ENCODE results near the gene LPA.
"Not testable (repeated sequence)": the region's sequence is repeated elsewhere in the genome, so short reads cannot be mapped to it uniquely, and the experiment has no call there.

The LPA gene

GRCh38 chr6:160667639-160668481, 3.8 kb upstream of the LPA start:
- Histone ChIP-seq H3K4me3 (ENCODE audit: low read depth in 1 of 5, low read length in 5 of 5) (no peak overlapping the region), H3K27me3 (ENCODE audit: control insufficient read depth in 5 of 5, insufficient read depth in 4 of 5, low read length in 5 of 5) (no peaks in the 10 kb centered on the region), H3K27ac (ENCODE audit: low read depth, low read length) (no peak overlapping the region), H3K9me3 (ENCODE audit: control insufficient read depth in 5 of 5, low read length in 5 of 5) (peaks cover 0 to 5% (median 0%) of the 10 kb centered on the region in 5 donors), H3K36me3 (ENCODE audit: control insufficient read depth in 5 of 5, insufficient read depth in 5 of 5, low read length in 5 of 5) (no peaks in the 10 kb centered on the region), H3K9ac (ENCODE audit: low read length in 5 of 5) (no peak overlapping the region), H3K4me1 (ENCODE audit: control insufficient read depth in 5 of 5, insufficient read depth in 5 of 5, low read length in 5 of 5) (no peaks in the 10 kb centered on the region)

GRCh38 chr6:160662842-160663241, 1.2 kb downstream of the LPA start:
- no peak overlapping the region for H3K4me3 ChIP-seq (ENCODE audit: low read depth in 1 of 5, low read length in 5 of 5)
- no peak overlapping the region for H3K9ac ChIP-seq (ENCODE audit: low read length in 5 of 5)

GRCh38 chr6:160662429-160662828, 1.6 kb downstream of the LPA start:
- Histone ChIP-seq H3K9ac (ENCODE audit: low read length in 5 of 5) (no peak overlapping the region), H3K4me1 (ENCODE audit: control insufficient read depth in 5 of 5, insufficient read depth in 5 of 5, low read length in 5 of 5) (no peaks in the 10 kb centered on the region), H3K36me3 (ENCODE audit: control insufficient read depth in 5 of 5, insufficient read depth in 5 of 5, low read length in 5 of 5) (no peaks in the 10 kb centered on the region), H3K27ac (ENCODE audit: low read depth, low read length) (no peak overlapping the region), H3K9me3 (ENCODE audit: control insufficient read depth in 5 of 5, low read length in 5 of 5) (peaks cover 0 to 6% (median 2%) of the 10 kb centered on the region in 5 donors), H3K4me3 (ENCODE audit: low read depth in 1 of 5, low read length in 5 of 5) (no peak overlapping the region), H3K27me3 (ENCODE audit: control insufficient read depth in 5 of 5, insufficient read depth in 4 of 5, low read length in 5 of 5) (no peaks in the 10 kb centered on the region)

More at GRCh38 chr6:160662842-160663241, 1.2 kb downstream of the LPA start:
- no peaks in the 10 kb centered on the region for H3K27me3 ChIP-seq (ENCODE audit: control insufficient read depth in 5 of 5, insufficient read depth in 4 of 5, low read length in 5 of 5)
- no peaks in the 10 kb centered on the region for H3K36me3 ChIP-seq (ENCODE audit: control insufficient read depth in 5 of 5, insufficient read depth in 5 of 5, low read length in 5 of 5)
- H3K27ac ChIP-seq (ENCODE audit: low read depth, low read length): no peak overlapping the region
- H3K9me3 ChIP-seq (ENCODE audit: control insufficient read depth in 5 of 5, low read length in 5 of 5): peaks cover 0 to 4% (median 2%) of the 10 kb centered on the region in 5 donors
- no peaks in the 10 kb centered on the region for H3K4me1 ChIP-seq (ENCODE audit: control insufficient read depth in 5 of 5, insufficient read depth in 5 of 5, low read length in 5 of 5)

GRCh38 chr6:160661216-160661615, 2.9 kb downstream of the LPA start:
- no peaks in the 10 kb centered on the region for H3K27me3 ChIP-seq (ENCODE audit: control insufficient read depth in 5 of 5, insufficient read depth in 4 of 5, low read length in 5 of 5)
- no peak overlapping the region for H3K27ac ChIP-seq (ENCODE audit: low read depth, low read length)
- H3K4me1 ChIP-seq (ENCODE audit: control insufficient read depth in 5 of 5, insufficient read depth in 5 of 5, low read length in 5 of 5): no peaks in the 10 kb centered on the region
- no peaks in the 10 kb centered on the region for H3K36me3 ChIP-seq (ENCODE audit: control insufficient read depth in 5 of 5, insufficient read depth in 5 of 5, low read length in 5 of 5)
- H3K9ac ChIP-seq (ENCODE audit: low read length in 5 of 5): no peak overlapping the region
- no peak overlapping the region for H3K4me3 ChIP-seq (ENCODE audit: low read depth in 1 of 5, low read length in 5 of 5)
- H3K9me3 ChIP-seq (ENCODE audit: control insufficient read depth in 5 of 5, low read length in 5 of 5): peaks cover 2 to 15% (median 12%) of the 10 kb centered on the region in 5 donors

- no peaks in the 10 kb centered on the region for H3K36me3 ChIP-seq (ENCODE audit: control insufficient read depth in 5 of 5, insufficient read depth in 5 of 5, low read length in 5 of 5)
- H3K4me1 ChIP-seq (ENCODE audit: control insufficient read depth in 5 of 5, insufficient read depth in 5 of 5, low read length in 5 of 5): no peaks in the 10 kb centered on the region
- no peak overlapping the region for H3K4me3 ChIP-seq (ENCODE audit: low read depth in 1 of 5, low read length in 5 of 5)
- no peak overlapping the region for H3K9ac ChIP-seq (ENCODE audit: low read length in 5 of 5)
- no peak overlapping the region for H3K27ac ChIP-seq (ENCODE audit: low read depth, low read length)
- peaks cover 2 to 21% (median 18%) of the 10 kb centered on the region in 5 donors for H3K9me3 ChIP-seq (ENCODE audit: control insufficient read depth in 5 of 5, low read length in 5 of 5)
- H3K27me3 ChIP-seq (ENCODE audit: control insufficient read depth in 5 of 5, insufficient read depth in 4 of 5, low read length in 5 of 5): no peaks in the 10 kb centered on the region
Observed at GRCh38 chr6:160659562-160659961, 4.5 kb downstream of the LPA start.

GRCh38 chr6:160634706-160635105, 29.4 kb downstream of the LPA start:
- H3K27me3 ChIP-seq (ENCODE audit: control insufficient read depth in 5 of 5, insufficient read depth in 4 of 5, low read length in 5 of 5): no peaks in the 10 kb centered on the region
- H3K9ac ChIP-seq (ENCODE audit: low read length in 5 of 5): no peak overlapping the region
- no peak overlapping the region for H3K27ac ChIP-seq (ENCODE audit: low read depth, low read length)
- H3K4me1 ChIP-seq (ENCODE audit: control insufficient read depth in 5 of 5, insufficient read depth in 5 of 5, low read length in 5 of 5): no peaks in the 10 kb centered on the region
- H3K36me3 ChIP-seq (ENCODE audit: control insufficient read depth in 5 of 5, insufficient read depth in 5 of 5, low read length in 5 of 5): no peaks in the 10 kb centered on the region
- no peak overlapping the region for H3K4me3 ChIP-seq (ENCODE audit: low read depth in 1 of 5, low read length in 5 of 5)
- no peaks in the 10 kb centered on the region for H3K9me3 ChIP-seq (ENCODE audit: control insufficient read depth in 5 of 5, low read length in 5 of 5)

- Histone ChIP-seq H3K27ac (ENCODE audit: low read depth, low read length) (no peak overlapping the region), H3K27me3 (ENCODE audit: control insufficient read depth in 5 of 5, insufficient read depth in 4 of 5, low read length in 5 of 5) (no peaks in the 10 kb centered on the region), H3K4me3 (ENCODE audit: low read depth in 1 of 5, low read length in 5 of 5) (no peak overlapping the region), H3K4me1 (ENCODE audit: control insufficient read depth in 5 of 5, insufficient read depth in 5 of 5, low read length in 5 of 5) (no peaks in the 10 kb centered on the region), H3K36me3 (ENCODE audit: control insufficient read depth in 5 of 5, insufficient read depth in 5 of 5, low read length in 5 of 5) (no peaks in the 10 kb centered on the region), H3K9me3 (ENCODE audit: control insufficient read depth in 5 of 5, low read length in 5 of 5) (peaks cover 0 to 3% (median 0%) of the 10 kb centered on the region in 5 donors), H3K9ac (ENCODE audit: low read length in 5 of 5) (no peak overlapping the region)
Observed at GRCh38 chr6:160595838-160596832, 67.9 kb downstream of the LPA start.

GRCh38 chr6:160595297-160595696, 68.8 kb downstream of the LPA start:
- not testable (repeated sequence) for H3K36me3 ChIP-seq (ENCODE audit: control insufficient read depth in 5 of 5, insufficient read depth in 5 of 5, low read length in 5 of 5); H3K9ac ChIP-seq (ENCODE audit: low read length in 5 of 5); H3K27ac ChIP-seq (ENCODE audit: low read depth, low read length); H3K9me3 ChIP-seq (ENCODE audit: control insufficient read depth in 5 of 5, low read length in 5 of 5); H3K4me1 ChIP-seq (ENCODE audit: control insufficient read depth in 5 of 5, insufficient read depth in 5 of 5, low read length in 5 of 5); H3K27me3 ChIP-seq (ENCODE audit: control insufficient read depth in 5 of 5, insufficient read depth in 4 of 5, low read length in 5 of 5); H3K4me3 ChIP-seq (ENCODE audit: low read depth in 1 of 5, low read length in 5 of 5)

- Histone ChIP-seq H3K4me3 (ENCODE audit: low read depth in 1 of 5, low read length in 5 of 5) (no peak overlapping the region), H3K9me3 (ENCODE audit: control insufficient read depth in 5 of 5, low read length in 5 of 5) (peaks cover 0 to 8% (median 3%) of the 10 kb centered on the region in 5 donors), H3K4me1 (ENCODE audit: control insufficient read depth in 5 of 5, insufficient read depth in 5 of 5, low read length in 5 of 5) (no peaks in the 10 kb centered on the region), H3K36me3 (ENCODE audit: control insufficient read depth in 5 of 5, insufficient read depth in 5 of 5, low read length in 5 of 5) (no peaks in the 10 kb centered on the region), H3K9ac (ENCODE audit: low read length in 5 of 5) (no peak overlapping the region), H3K27ac (ENCODE audit: low read depth, low read length) (no peak overlapping the region), H3K27me3 (ENCODE audit: control insufficient read depth in 5 of 5, insufficient read depth in 4 of 5, low read length in 5 of 5) (no peaks in the 10 kb centered on the region)
Observed at GRCh38 chr6:160586374-160586773, 77.7 kb downstream of the LPA start.

GRCh38 chr6:160583794-160584193, 80.3 kb downstream of the LPA start:
- no peak overlapping the region for H3K9ac ChIP-seq (ENCODE audit: low read length in 5 of 5)
- H3K9me3 ChIP-seq (ENCODE audit: control insufficient read depth in 5 of 5, low read length in 5 of 5): peaks cover 0 to 8% (median 3%) of the 10 kb centered on the region in 5 donors
- no peaks in the 10 kb centered on the region for H3K36me3 ChIP-seq (ENCODE audit: control insufficient read depth in 5 of 5, insufficient read depth in 5 of 5, low read length in 5 of 5)
- no peaks in the 10 kb centered on the region for H3K4me1 ChIP-seq (ENCODE audit: control insufficient read depth in 5 of 5, insufficient read depth in 5 of 5, low read length in 5 of 5)
- no peak overlapping the region for H3K4me3 ChIP-seq (ENCODE audit: low read depth in 1 of 5, low read length in 5 of 5)
- H3K27ac ChIP-seq (ENCODE audit: low read depth, low read length): no peak overlapping the region
- H3K27me3 ChIP-seq (ENCODE audit: control insufficient read depth in 5 of 5, insufficient read depth in 4 of 5, low read length in 5 of 5): no peaks in the 10 kb centered on the region
